HepG2 (cell line): Measurements from ENCODE around the gene NSMCE1. TPM values are rescaled to one million over a fixed set of nuclear protein-coding genes. Genes with fewer than 3 reads are reported as not detected.

Source experiments
- CEBPB ChIP-seq: IDR thresholded peaks from 2 replicates; pipeline ENCODE4 v1.6.1; 2011; ENCODE audit warnings: low read depth, low read length, improper control_type of control experiment, borderline replicate concordance
- CENPBD1 ChIP-seq: sonication (generic); formaldehyde crosslinking; IDR thresholded peaks from 2 replicates; pipeline ENCODE4 v1.8.0; 2022; ENCODE audit warnings: missing genetic modification reagents, low read depth, mild to moderate bottlenecking, borderline replicate concordance
- DZIP1 ChIP-seq: sonication (generic); formaldehyde crosslinking; IDR thresholded peaks from 2 replicates; pipeline ENCODE4 v1.5.0; 2020; ENCODE audit warnings: mild to moderate bottlenecking, missing genetic modification reagents
- IRF2 ChIP-seq: IDR thresholded peaks from 2 replicates; pipeline ENCODE4 v1.6.1; 2018; ENCODE audit warnings: missing genetic modification reagents, missing compliant biosample characterization
- NAIF1 ChIP-seq: sonication (generic); formaldehyde crosslinking; IDR thresholded peaks from 2 replicates; pipeline ENCODE4 v1.5.0; 2020; ENCODE audit warnings: mild to moderate bottlenecking, missing genetic modification reagents, borderline replicate concordance
- RERE ChIP-seq: IDR thresholded peaks from 2 replicates; pipeline ENCODE4 v1.6.1; 2016; ENCODE audit warnings: low read depth, missing genetic modification reagents, missing compliant biosample characterization
- TFDP1 ChIP-seq: IDR thresholded peaks from 2 replicates; pipeline ENCODE4 v1.6.1; 2016; ENCODE audit warnings: missing compliant biosample characterization, missing genetic modification reagents, borderline replicate concordance
- TOE1 ChIP-seq: sonication (generic); formaldehyde crosslinking; IDR thresholded peaks from 2 replicates; pipeline ENCODE4 v1.4.0; 2020; ENCODE audit warnings: mild to moderate bottlenecking, missing genetic modification reagents
- TRIM24 ChIP-seq: sonication (generic); formaldehyde crosslinking; IDR thresholded peaks from 2 replicates; pipeline ENCODE4 v1.8.0; 2022; ENCODE audit warnings: mild to moderate bottlenecking, missing genetic modification reagents
- ZBTB33 ChIP-seq: sonication (generic); formaldehyde crosslinking; IDR thresholded peaks from 2 replicates; pipeline ENCODE4 v1.4.0; 2020; ENCODE audit warnings: missing genetic modification reagents
- ZBTB34 ChIP-seq: sonication (generic); formaldehyde crosslinking; IDR thresholded peaks from 2 replicates; pipeline ENCODE4 v1.8.0; 2022; ENCODE audit warnings: mild to moderate bottlenecking, missing genetic modification reagents
- ZNF24 ChIP-seq: fragments of 450-650 bp; IDR thresholded peaks from 2 replicates; pipeline ENCODE4 v1.6.1; 2017; ENCODE audit warnings: antibody characterized with exemption, mild to moderate bottlenecking
- ZNF576 ChIP-seq: sonication (generic); formaldehyde crosslinking; IDR thresholded peaks from 2 replicates; pipeline ENCODE4 v1.4.0; 2020; ENCODE audit warnings: mild to moderate bottlenecking, missing genetic modification reagents
- ZNF672 ChIP-seq: sonication (generic); formaldehyde crosslinking; IDR thresholded peaks from 2 replicates; pipeline ENCODE4 v1.8.1; 2022; ENCODE audit warnings: missing genetic modification reagents
- ZNF678 ChIP-seq: sonication (generic); formaldehyde crosslinking; IDR thresholded peaks from 2 replicates; pipeline ENCODE4 v1.4.0; 2020; ENCODE audit warnings: mild to moderate bottlenecking, missing genetic modification reagents
- polyA plus RNA-seq, 8 experiments: library from polyadenylated mRNA; depleted of rRNA in 3 of 8; stranded (reverse) in 7 of 8; unstranded in 1 of 8; fragments of >200 nt; fragmentation: Illumina TruSeq in 4 of 8; extraction: Trizol in 4 of 8; gene quantifications; 2 replicates each; pipeline versions ENCODE4 v1.2.1 to v1.2.3, GENCODE V29; 2011 to 2016; ENCODE audit warnings: low read depth in 4 of 8, missing spikeins in 1 of 8, mixed read lengths in 1 of 8; ENCODE audit not compliant: insufficient read depth in 1 of 8
- total RNA-seq, 5 experiments: library from RNA; depleted of rRNA; stranded (reverse); fragments of >200 nt; fragmentation: Illumina TruSeq; extraction: Trizol; gene quantifications; 2 replicates each; pipeline ENCODE4 v1.2.3, GENCODE V29; 2016; ENCODE audit warnings: low read depth in 1 of 5

Gene NSMCE1
- total and polyA plus RNA-seq, 2 of the 13 experiments (the other 11 are each of a cell fraction or from before 2014, with no cell fraction given) = 42.7 to 52.9 TPM

- TF ChIP-seq ZBTB33 (CRISPR knock-in tag) = no peak
- TF ChIP-seq ZNF24 = no peak
- peak; percentile 53; the same call in 1 of the 2 replicates for TF ChIP-seq RERE
- TF ChIP-seq TFDP1 (CRISPR knock-in tag) = no peak
- peak; percentile 95; the same call in 1 of the 2 replicates for TF ChIP-seq IRF2 (CRISPR knock-in tag)
- no peak for TF ChIP-seq TRIM24 (CRISPR knock-in tag)
- TF ChIP-seq ZNF576 = no peak
- no peak for TF ChIP-seq ZBTB34 (CRISPR knock-in tag)
- no peak for TF ChIP-seq DZIP1 (CRISPR knock-in tag)
- TF ChIP-seq CENPBD1 = no peak
- no peak for TF ChIP-seq CEBPB
- TF ChIP-seq TOE1 (CRISPR knock-in tag) = no peak
- TF ChIP-seq ZNF672 (CRISPR knock-in tag) = no peak
- TF ChIP-seq ZNF678 = no peak
- no peak for TF ChIP-seq NAIF1 (CRISPR knock-in tag)
These were observed 65.6 kb downstream of the NSMCE1 start (continued) for GRCh38 chr16:27202923-27203506.
